Stimulated activated CD8-positive, alpha-beta memory T cell treated with anti-CD3 and anti-CD28 coated beads, Interleukin-12 subunit alpha, Interleukin-12 subunit beta, amount 100 ng/mL, for 24 hours (primary cell): ENCODE measurements around the gene SMARCD1.

ENCODE experiments used
- DNase-seq: peaks from one replicate; pipeline ENCODE4 v3.0.0-alpha.2; 2020; ENCODE audit errors: extremely low read depth

The SMARCD1 gene

GRCh38 chr12:50104417-50105366 lies 19.6 kb downstream of the SMARCD1 start:
- DNase-seq, result no peak

GRCh38 chr12:50105913-50106450 lies 20.8 kb downstream of the SMARCD1 start:
- no peak for DNase-seq

GRCh38 chr12:50106907-50107306 lies 21.8 kb downstream of the SMARCD1 start:
- no peak for DNase-seq

- no peak for DNase-seq
These were observed 22.5 kb downstream of the SMARCD1 start for GRCh38 chr12:50107416-50108268.

GRCh38 chr12:50109319-50109718 lies 24.2 kb downstream of the SMARCD1 start:
- no peak for DNase-seq

- DNase-seq, result no peak
These were observed 25.1 kb downstream of the SMARCD1 start for GRCh38 chr12:50110127-50110761.

- no peak for DNase-seq
These were observed 25.7 kb downstream of the SMARCD1 start for GRCh38 chr12:50110762-50111351.

GRCh38 chr12:50111395-50111692 lies 26.2 kb downstream of the SMARCD1 start:
- no peak for DNase-seq

GRCh38 chr12:50111693-50112455 lies 26.7 kb downstream of the SMARCD1 start, which contains the start of gene COX14:
TSS of gene COX14 (plus strand) at chr12:50112236. CDS start at chr12:50120044, 7,808 bp downstream.
- DNase-seq, result peak; percentile 95

- no peak for DNase-seq
These were observed 27.5 kb downstream of the SMARCD1 start for GRCh38 chr12:50112456-50113218.

- no peak for DNase-seq
These were observed 32.0 kb downstream of the SMARCD1 start for GRCh38 chr12:50117057-50117622.

GRCh38 chr12:50119387-50119786 lies 34.2 kb downstream of the SMARCD1 start:
- DNase-seq, result no peak

- no peak for DNase-seq
These were observed 35.4 kb downstream of the SMARCD1 start for GRCh38 chr12:50120521-50120920.

GRCh38 chr12:50120953-50121352 lies 35.8 kb downstream of the SMARCD1 start:
- no peak for DNase-seq

- DNase-seq, result no peak
These were observed 36.5 kb downstream of the SMARCD1 start for GRCh38 chr12:50121641-50122040.

GRCh38 chr12:50123203-50123602 lies 38.1 kb downstream of the SMARCD1 start:
- DNase-seq, result no peak

- DNase-seq, result no peak
These were observed 42.4 kb downstream of the SMARCD1 start for GRCh38 chr12:50127546-50127945.

GRCh38 chr12:50129290-50129689 lies 44.1 kb downstream of the SMARCD1 start:
- DNase-seq, result no peak

- DNase-seq, result no peak
These were observed 47.5 kb downstream of the SMARCD1 start for GRCh38 chr12:50132505-50133135.
